ENCODE data around the gene MCM3AP.

Gene MCM3AP

DNA sequence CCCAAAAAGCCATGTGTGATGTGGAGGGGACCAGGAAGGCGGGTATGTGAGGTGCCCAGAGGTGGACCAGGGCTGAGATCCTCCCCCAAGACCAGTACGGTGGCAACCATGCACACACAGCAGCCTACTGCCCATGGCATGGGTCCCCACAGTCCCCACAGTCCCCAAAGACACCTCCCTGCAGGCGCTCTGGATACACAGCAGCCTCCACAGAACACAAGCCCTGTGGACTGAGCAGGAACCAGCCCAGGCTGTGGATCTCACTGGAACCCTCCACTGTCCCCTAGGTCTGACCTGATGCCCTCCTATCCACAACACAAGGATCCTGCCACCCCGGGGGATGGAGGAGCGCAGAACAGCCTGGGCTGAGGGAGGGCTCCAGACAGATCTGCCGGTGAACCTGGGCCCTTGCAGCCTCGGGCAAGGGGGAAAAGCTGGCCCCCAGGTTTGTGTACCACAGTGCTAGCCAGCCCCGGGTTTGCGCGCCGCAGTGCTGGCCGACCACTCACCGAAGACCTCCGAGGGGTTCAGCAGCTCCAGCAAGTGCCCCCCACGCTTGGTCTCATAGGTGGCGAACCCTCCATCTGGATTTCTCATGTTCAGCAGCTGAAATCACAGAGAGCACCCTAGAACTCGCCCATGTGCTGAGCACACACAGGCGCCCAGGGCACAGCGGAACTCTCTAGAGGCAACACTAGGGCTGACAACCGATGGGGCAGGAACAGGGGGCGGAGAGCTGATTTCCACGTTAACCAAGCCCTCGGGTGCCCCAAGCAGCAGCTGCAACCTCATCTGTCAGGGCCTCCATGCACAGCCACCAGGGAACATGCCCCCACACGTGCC is 79.0 kb downstream of the MCM3AP start:
- Histone ChIP-seq H3K27me3 (replicated peaks; ENCODE audit: insufficient read depth, low read length) (no peaks in the 10 kb centered on the region), H4K20me1 (ENCODE audit: insufficient read depth, low read length) (no peaks in the 10 kb centered on the region), H3K27ac (ENCODE audit: low read length) (no peak overlapping the region)

DNA sequence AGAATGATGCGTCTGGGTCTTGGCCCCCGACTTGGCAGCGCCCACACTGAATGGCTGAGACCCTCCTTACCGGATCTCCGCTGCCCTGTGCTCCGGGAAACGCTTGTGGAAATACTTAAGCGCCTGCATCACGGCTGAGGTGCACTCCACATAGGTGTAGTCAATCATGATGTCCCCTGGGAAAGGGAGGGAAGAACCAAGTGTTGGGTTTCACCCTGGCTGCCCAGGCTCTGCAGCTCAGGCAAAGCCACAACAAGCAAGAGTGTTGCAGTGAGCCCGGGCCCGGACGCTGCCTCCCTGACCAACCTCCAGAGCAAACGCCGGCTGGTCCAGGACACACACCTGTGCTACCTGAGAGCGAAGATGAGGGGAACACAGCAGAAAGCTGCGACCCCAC is 79.6 kb downstream of the MCM3AP start:
- no peaks in the 10 kb centered on the region for H4K20me1 ChIP-seq (ENCODE audit: insufficient read depth, low read length)
- no peaks in the 10 kb centered on the region for H3K9me3 ChIP-seq (replicated peaks; ENCODE audit: insufficient read depth, low read length)
- H3K4me3 ChIP-seq (ENCODE audit: low read length), result no peak overlapping the region
- peaks cover 13% of the 10 kb centered on the region for H3K36me3 ChIP-seq (replicated peaks; ENCODE audit: insufficient read depth, low read length)
- no peaks in the 10 kb centered on the region for H3K27me3 ChIP-seq (replicated peaks; ENCODE audit: insufficient read depth, low read length)
- H3K27ac ChIP-seq (ENCODE audit: low read length), result no peak overlapping the region
- no peak for DNase-seq
- no peak overlapping the region for H2AFZ ChIP-seq (ENCODE audit: low read length)
- TF ChIP-seq EZH2 (optimal IDR thresholded peaks at IDR 0.05; ENCODE audit: low read depth, low read length) (no peak), EZH2phosphoT487 (IDR thresholded peaks at IDR 0.05; ENCODE audit: low read length) (no peak)
- TF ChIP-seq, protein P1, sequence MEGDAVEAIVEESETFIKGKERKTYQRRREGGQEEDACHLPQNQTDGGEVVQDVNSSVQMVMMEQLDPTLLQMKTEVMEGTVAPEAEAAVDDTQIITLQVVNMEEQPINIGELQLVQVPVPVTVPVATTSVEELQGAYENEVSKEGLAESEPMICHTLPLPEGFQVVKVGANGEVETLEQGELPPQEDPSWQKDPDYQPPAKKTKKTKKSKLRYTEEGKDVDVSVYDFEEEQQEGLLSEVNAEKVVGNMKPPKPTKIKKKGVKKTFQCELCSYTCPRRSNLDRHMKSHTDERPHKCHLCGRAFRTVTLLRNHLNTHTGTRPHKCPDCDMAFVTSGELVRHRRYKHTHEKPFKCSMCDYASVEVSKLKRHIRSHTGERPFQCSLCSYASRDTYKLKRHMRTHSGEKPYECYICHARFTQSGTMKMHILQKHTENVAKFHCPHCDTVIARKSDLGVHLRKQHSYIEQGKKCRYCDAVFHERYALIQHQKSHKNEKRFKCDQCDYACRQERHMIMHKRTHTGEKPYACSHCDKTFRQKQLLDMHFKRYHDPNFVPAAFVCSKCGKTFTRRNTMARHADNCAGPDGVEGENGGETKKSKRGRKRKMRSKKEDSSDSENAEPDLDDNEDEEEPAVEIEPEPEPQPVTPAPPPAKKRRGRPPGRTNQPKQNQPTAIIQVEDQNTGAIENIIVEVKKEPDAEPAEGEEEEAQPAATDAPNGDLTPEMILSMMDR (IDR thresholded peaks at IDR 0.05; ENCODE audit: low read length), result no peak
- no peak overlapping the region for H3K4me2 ChIP-seq (ENCODE audit: low read depth, low read length)
- no peaks in the 10 kb centered on the region for H3K79me2 ChIP-seq (ENCODE audit: low read length)
- H3K4me1 ChIP-seq (ENCODE audit: low read length), result no peaks in the 10 kb centered on the region
- H3K9ac ChIP-seq (ENCODE audit: low read length), result no peak overlapping the region
- no peaks in the 10 kb centered on the region for H3F3A ChIP-seq (ENCODE audit: insufficient read depth, low read length)
- H3K9me2 ChIP-seq (replicated peaks; ENCODE audit: insufficient read depth, low read length), result no peaks in the 10 kb centered on the region

More for the DNA sequence above, 79.0 kb downstream of the MCM3AP start:
- Histone ChIP-seq H3K9me3 (replicated peaks; ENCODE audit: insufficient read depth, low read length) (no peaks in the 10 kb centered on the region), H3K9ac (ENCODE audit: low read length) (no peak overlapping the region), H3K36me3 (replicated peaks; ENCODE audit: insufficient read depth, low read length) (peaks cover 12% of the 10 kb centered on the region), H3F3A (ENCODE audit: insufficient read depth, low read length) (no peaks in the 10 kb centered on the region), H3K4me1 (ENCODE audit: low read length) (no peaks in the 10 kb centered on the region), H2AFZ (ENCODE audit: low read length) (no peak overlapping the region), H3K9me2 (replicated peaks; ENCODE audit: insufficient read depth, low read length) (no peaks in the 10 kb centered on the region), H3K79me2 (ENCODE audit: low read length) (no peaks in the 10 kb centered on the region), H3K4me3 (ENCODE audit: low read length) (no peak overlapping the region), H3K4me2 (ENCODE audit: low read depth, low read length) (no peak overlapping the region)
- no peak for DNase-seq
- no peak for TF ChIP-seq EZH2 (optimal IDR thresholded peaks at IDR 0.05; ENCODE audit: low read depth, low read length)
- TF ChIP-seq EZH2phosphoT487 (IDR thresholded peaks at IDR 0.05; ENCODE audit: low read length), result no peak
- TF ChIP-seq, protein P1 (IDR thresholded peaks at IDR 0.05; ENCODE audit: low read length), result no peak

DNA sequence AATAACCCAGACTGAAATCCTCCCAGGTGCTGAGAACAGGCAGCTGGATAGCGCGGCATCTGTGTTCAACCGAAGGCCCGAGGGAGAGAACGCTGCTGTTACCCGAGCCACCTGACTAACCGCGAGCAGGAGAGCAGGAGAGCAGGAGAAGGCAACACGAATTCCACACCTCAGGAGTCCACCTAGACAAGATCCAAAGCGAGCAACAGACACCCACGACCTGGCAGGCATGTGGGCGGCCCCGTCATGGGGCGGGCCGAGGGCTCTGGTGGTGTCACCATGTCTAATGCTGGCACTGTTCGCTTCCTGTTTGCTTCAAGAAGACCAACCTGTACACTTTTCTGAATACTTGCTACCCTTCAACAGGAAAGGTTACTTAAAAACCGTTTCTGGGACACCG is 80.2 kb downstream of the MCM3AP start:
- Histone ChIP-seq H3K4me1 (ENCODE audit: low read length) (no peaks in the 10 kb centered on the region), H4K20me1 (ENCODE audit: insufficient read depth, low read length) (no peaks in the 10 kb centered on the region), H2AFZ (ENCODE audit: low read length) (no peak overlapping the region), H3K27ac (ENCODE audit: low read length) (no peak overlapping the region), H3F3A (ENCODE audit: insufficient read depth, low read length) (no peaks in the 10 kb centered on the region), H3K4me2 (ENCODE audit: low read depth, low read length) (no peak overlapping the region), H3K27me3 (replicated peaks; ENCODE audit: insufficient read depth, low read length) (no peaks in the 10 kb centered on the region), H3K9me3 (replicated peaks; ENCODE audit: insufficient read depth, low read length) (no peaks in the 10 kb centered on the region), H3K9ac (ENCODE audit: low read length) (no peak overlapping the region), H3K9me2 (replicated peaks; ENCODE audit: insufficient read depth, low read length) (no peaks in the 10 kb centered on the region), H3K36me3 (replicated peaks; ENCODE audit: insufficient read depth, low read length) (peaks cover 18% of the 10 kb centered on the region), H3K79me2 (ENCODE audit: low read length) (no peaks in the 10 kb centered on the region), H3K4me3 (ENCODE audit: low read length) (no peak overlapping the region)
- no peak for DNase-seq
- TF ChIP-seq EZH2phosphoT487 (IDR thresholded peaks at IDR 0.05; ENCODE audit: low read length) (no peak), EZH2 (optimal IDR thresholded peaks at IDR 0.05; ENCODE audit: low read depth, low read length) (no peak)
- TF ChIP-seq, protein P1 (IDR thresholded peaks at IDR 0.05; ENCODE audit: low read length), result no peak
